SK-N-SH treated with all-trans-retinoic acid at 6 μM for 48 hours (cell line): Measurements from ENCODE around the gene CR1.
A peak's percentile ranks its signal among the peaks of the same experiment; 100 is the strongest.

Experiments used
- ATAC-seq: fragments of 200-7000 bp; cut with Tn5 transposase; 3 replicates; pipeline ENCODE4 v1.9.1; 2020; ENCODE audit warnings: mild to moderate bottlenecking, moderate library complexity
- ARNTL ChIP-seq: fragments of 450-650 bp; formaldehyde crosslinking; IDR thresholded peaks from 2 replicates; pipeline ENCODE4 v1.5.0; 2020; ENCODE audit warnings: low read depth, mild to moderate bottlenecking, moderate library complexity, borderline replicate concordance
- CREB5 ChIP-seq: fragments of 250-450 bp; sonication (Bioruptor Pico); IDR thresholded peaks from 2 replicates; pipeline ENCODE4 v1.5.1; 2020; ENCODE audit warnings: low read depth, mild to moderate bottlenecking, moderate library complexity
- CSDC2 ChIP-seq: fragments of 250-450 bp; sonication (Bioruptor Pico); IDR thresholded peaks from 2 replicates; pipeline ENCODE4 v1.5.0; 2020; ENCODE audit warnings: mild to moderate bottlenecking, moderate library complexity
- CSRNP3 ChIP-seq: fragments of 250-450 bp; sonication (Bioruptor Pico); IDR thresholded peaks from 2 replicates; pipeline ENCODE4 v1.5.1; 2021; ENCODE audit warnings: mild to moderate bottlenecking, moderate library complexity
- ESRRG ChIP-seq: fragments of 250-450 bp; sonication (Bioruptor Pico); IDR thresholded peaks from 2 replicates; pipeline ENCODE4 v1.6.1; 2021; ENCODE audit warnings: mild to moderate bottlenecking
- GLIS3 ChIP-seq: fragments of 250-450 bp; sonication (Bioruptor Pico); IDR thresholded peaks from 2 replicates; pipeline ENCODE4 v1.5.0; 2020; ENCODE audit warnings: mild to moderate bottlenecking, moderate library complexity
- ISL1 ChIP-seq: fragments of 250-450 bp; sonication (Bioruptor Pico); IDR thresholded peaks from 2 replicates; pipeline ENCODE4 v2.1.2; 2022; ENCODE audit warnings: mild to moderate bottlenecking, moderate library complexity
- OSR1 ChIP-seq: fragments of 250-450 bp; sonication (Bioruptor Pico); IDR thresholded peaks from 2 replicates; pipeline ENCODE4 v1.8.0; 2022; ENCODE audit warnings: moderate library complexity, mild to moderate bottlenecking, inconsistent platforms
- PATZ1 ChIP-seq: fragments of 250-450 bp; sonication (Bioruptor Pico); IDR thresholded peaks from 2 replicates; pipeline ENCODE4 v1.8.0; 2020; ENCODE audit warnings: mild to moderate bottlenecking, moderate library complexity, borderline replicate concordance
- POU6F1 ChIP-seq: fragments of 250-450 bp; sonication (Bioruptor Pico); IDR thresholded peaks from 2 replicates; pipeline ENCODE4 v1.8.0; 2021; ENCODE audit warnings: low read depth, mild to moderate bottlenecking, moderate library complexity, borderline replicate concordance
- PPARA ChIP-seq: fragments of 250-450 bp; sonication (Bioruptor Pico); IDR thresholded peaks from 2 replicates; pipeline ENCODE4 v1.5.0; 2020; ENCODE audit warnings: mild to moderate bottlenecking, borderline replicate concordance
- RARB ChIP-seq: fragments of 250-450 bp; sonication (Bioruptor Pico); IDR thresholded peaks from 2 replicates; pipeline ENCODE4 v1.8.0; 2021; ENCODE audit warnings: mild to moderate bottlenecking, moderate library complexity
- SNAI2 ChIP-seq: fragments of 250-450 bp; sonication (Bioruptor Pico); IDR thresholded peaks from 2 replicates; pipeline ENCODE4 v1.5.0; 2020; ENCODE audit warnings: mild to moderate bottlenecking, moderate library complexity
- TCF4 ChIP-seq: fragments of 250-450 bp; sonication (Bioruptor Pico); IDR thresholded peaks from 2 replicates; pipeline ENCODE4 v1.8.0; 2021; ENCODE audit warnings: mild to moderate bottlenecking, moderate library complexity, borderline replicate concordance
- TOX ChIP-seq: fragments of 250-450 bp; sonication (Bioruptor Pico); IDR thresholded peaks from 2 replicates; pipeline ENCODE4 v1.8.0; 2021; ENCODE audit warnings: mild to moderate bottlenecking, moderate library complexity, borderline replicate concordance
- TSHZ2 ChIP-seq: fragments of 250-450 bp; sonication (Bioruptor Pico); IDR thresholded peaks from 2 replicates; pipeline ENCODE4 v1.5.0; 2020; ENCODE audit warnings: mild to moderate bottlenecking, moderate library complexity
- ZC3H10 ChIP-seq: fragments of 250-450 bp; sonication (Bioruptor Pico); IDR thresholded peaks from 2 replicates; pipeline ENCODE4 v1.5.1; 2021; ENCODE audit warnings: mild to moderate bottlenecking, moderate library complexity
- ZFP3 ChIP-seq: fragments of 250-450 bp; sonication (Bioruptor Pico); IDR thresholded peaks from 2 replicates; pipeline ENCODE4 v1.5.0; 2020; ENCODE audit warnings: mild to moderate bottlenecking, moderate library complexity
- ZNF70 ChIP-seq: fragments of 450-650 bp; formaldehyde crosslinking; IDR thresholded peaks from 2 replicates; pipeline ENCODE4 v1.5.0; 2020; ENCODE audit warnings: mild to moderate bottlenecking, moderate library complexity

CR1 gene

GRCh38 chr1:207497941-207498340 lies 2.0 kb downstream of the CR1 start:
- TF ChIP-seq PPARA (CRISPR knock-in tag) (no peak), PATZ1 (CRISPR knock-in tag) (no peak), TOX (CRISPR knock-in tag) (no peak), GLIS3 (no peak)
- ATAC-seq: no peak

- peak; percentile 96 for ATAC-seq
- TF ChIP-seq ESRRG (CRISPR knock-in tag) (no peak), SNAI2 (CRISPR knock-in tag) (no peak), ZFP3 (no peak), POU6F1 (CRISPR knock-in tag) (no peak), ZNF70 (CRISPR knock-in tag) (no peak), CSDC2 (CRISPR knock-in tag) (no peak), TCF4 (CRISPR knock-in tag) (no peak), RARB (no peak)
Observed at GRCh38 chr1:207499573-207499972, 3.6 kb downstream of the CR1 start.

- ATAC-seq: no peak
- TF ChIP-seq PPARA (CRISPR knock-in tag) (no peak), POU6F1 (CRISPR knock-in tag) (no peak), ARNTL (CRISPR knock-in tag) (no peak), PATZ1 (CRISPR knock-in tag) (no peak)
Observed at GRCh38 chr1:207500306-207500705, 4.3 kb downstream of the CR1 start.

GRCh38 chr1:207501071-207501470 lies 5.1 kb downstream of the CR1 start:
- TF ChIP-seq TSHZ2 (CRISPR knock-in tag) (no peak), CSDC2 (CRISPR knock-in tag) (no peak), OSR1 (CRISPR knock-in tag) (no peak), ISL1 (no peak), TOX (CRISPR knock-in tag) (no peak), CSRNP3 (no peak), ZC3H10 (CRISPR knock-in tag) (no peak), TCF4 (CRISPR knock-in tag) (no peak), PATZ1 (CRISPR knock-in tag) (no peak), ESRRG (CRISPR knock-in tag) (no peak), CREB5 (no peak), PPARA (CRISPR knock-in tag) (no peak)
- TF ChIP-seq, all 23 proteins: peak for 0
- ATAC-seq: no peak
